NCI-H1105 (cell line): ENCODE results near the gene CAMK1G.

ENCODE experiments used
- DNase-seq: peaks from one replicate; lab custom pipeline; 2025; lab: John Stamatoyannopoulos, UW

The CAMK1G gene

DNA sequence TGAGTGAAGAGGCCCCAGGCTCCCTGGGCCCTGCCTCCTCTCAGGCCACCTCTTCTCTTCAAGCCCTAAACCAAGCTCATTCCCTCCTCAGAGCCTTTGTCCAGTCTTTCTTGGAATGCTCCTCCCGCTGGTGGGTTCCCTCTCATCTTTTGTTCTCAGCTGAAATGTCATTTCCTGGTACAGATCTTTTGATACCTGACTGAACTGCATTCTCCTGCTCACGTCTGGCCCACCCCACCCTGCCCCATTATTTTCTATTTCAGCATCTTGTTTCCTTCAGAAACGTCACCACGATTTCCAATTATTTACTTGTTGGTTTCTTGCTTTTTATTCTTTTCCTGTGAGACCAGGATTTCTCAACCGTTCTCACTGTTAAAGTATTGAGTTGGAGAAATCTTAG is 52.3 kb downstream of the CAMK1G start:
- DNase-seq, result no peak

DNA sequence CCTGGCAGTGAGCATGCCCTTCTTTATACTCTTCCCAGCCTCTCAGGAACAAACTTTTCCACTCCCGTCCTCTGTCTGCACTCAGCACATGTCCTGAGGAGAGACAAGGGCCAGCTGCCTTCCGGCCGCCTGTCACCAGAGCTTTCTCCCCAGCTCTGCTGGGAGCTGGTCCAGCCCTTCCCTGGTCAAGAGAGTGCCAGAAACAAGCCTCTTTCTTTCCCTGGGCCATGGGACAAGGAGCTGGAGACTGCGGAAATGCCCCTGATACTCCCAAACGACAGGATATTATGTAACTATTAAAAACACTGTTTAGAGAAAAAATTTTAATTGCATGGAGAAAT is 58.3 kb downstream of the CAMK1G start:
- no peak for DNase-seq

DNA sequence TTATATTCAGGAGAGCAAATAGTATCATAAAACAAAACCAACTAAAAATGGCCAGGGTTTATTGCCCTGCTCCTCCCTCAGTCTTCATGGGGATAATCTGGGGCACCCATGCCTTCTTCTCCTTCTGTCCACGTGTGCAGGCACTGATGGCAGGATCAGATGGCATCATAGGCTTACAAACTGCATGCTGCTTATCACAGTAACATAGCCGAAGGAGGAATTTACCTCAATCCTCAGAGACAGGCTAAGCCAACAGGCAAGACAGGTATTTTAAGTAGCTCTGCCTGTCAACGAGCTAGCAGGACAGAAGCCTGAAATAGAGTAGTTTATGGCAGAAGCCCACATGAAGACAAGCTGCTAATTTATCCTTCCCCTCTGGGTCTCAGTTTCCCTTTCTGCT is 59.3 kb downstream of the CAMK1G start:
- no peak for DNase-seq

- DNase-seq, result no peak
Observed at GRCh38 chr1:209643285-209644020, 59.9 kb downstream of the CAMK1G start.

DNA sequence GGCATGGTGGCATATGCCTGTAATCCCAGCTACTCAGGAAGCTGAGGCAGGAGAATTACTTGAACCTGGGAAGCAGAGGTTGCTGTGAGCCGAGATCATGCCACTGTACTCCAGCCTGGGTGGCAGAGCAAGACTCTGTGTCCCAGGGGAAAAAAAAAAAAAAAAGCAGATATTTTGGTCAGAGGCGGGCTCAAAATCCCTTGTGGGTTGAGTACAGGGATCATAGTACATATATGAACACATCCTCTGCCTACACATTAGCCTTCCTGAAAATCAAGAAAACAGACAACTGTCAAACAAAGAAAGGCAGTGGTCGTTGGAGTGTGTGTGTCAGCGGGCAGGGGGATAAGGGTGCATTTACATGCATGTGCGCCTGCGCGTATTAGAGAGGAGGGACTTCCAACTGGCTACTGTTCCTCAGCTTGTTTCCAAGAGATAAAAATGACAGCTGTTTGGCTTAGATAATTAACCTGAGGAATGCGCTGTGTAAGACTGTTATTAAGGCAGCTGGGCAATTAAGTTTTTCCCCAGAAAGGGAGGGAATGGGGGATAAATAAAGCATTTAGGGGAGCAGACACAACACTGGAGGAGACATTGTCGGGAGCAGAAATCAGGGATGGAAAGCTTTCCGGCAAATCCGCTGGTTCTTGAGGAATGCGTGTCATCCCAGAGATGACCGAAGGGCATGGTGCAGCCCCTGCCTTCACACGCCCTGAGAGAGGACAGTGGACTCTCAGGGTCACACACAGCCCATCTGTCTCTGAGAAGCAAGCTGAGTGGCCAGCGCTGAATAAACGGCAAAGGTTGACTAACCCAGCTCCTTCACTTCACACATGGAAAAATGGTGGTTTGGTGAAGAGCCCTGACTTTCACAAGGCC is 62.3 kb downstream of the CAMK1G start:
- no peak for DNase-seq

GRCh38 chr1:209646558-209646957 is 63.0 kb downstream of the CAMK1G start:
- DNase-seq, result no peak

- no peak for DNase-seq
Observed at GRCh38 chr1:209647156-209647555, 63.6 kb downstream of the CAMK1G start.

DNA sequence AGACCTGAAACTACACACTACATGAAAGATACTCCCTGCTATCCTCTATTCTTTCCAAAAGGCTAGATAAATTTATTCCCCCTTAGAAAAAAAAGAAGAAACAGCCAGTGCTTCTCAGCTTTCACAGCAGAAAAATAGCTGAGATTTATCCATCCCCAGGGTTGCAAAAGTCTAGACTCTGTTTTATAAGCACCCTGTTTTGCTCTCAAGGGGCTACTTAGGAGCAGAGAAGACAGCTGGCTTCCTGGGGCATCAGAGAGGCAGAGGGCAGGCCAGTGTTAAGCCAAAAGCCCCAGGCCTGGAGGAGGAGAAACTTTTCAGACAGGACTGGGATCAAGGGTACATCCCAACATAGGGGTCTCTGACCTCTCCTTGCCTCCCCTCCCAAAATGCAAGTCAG is 64.8 kb downstream of the CAMK1G start:
- DNase-seq, result no peak

DNA sequence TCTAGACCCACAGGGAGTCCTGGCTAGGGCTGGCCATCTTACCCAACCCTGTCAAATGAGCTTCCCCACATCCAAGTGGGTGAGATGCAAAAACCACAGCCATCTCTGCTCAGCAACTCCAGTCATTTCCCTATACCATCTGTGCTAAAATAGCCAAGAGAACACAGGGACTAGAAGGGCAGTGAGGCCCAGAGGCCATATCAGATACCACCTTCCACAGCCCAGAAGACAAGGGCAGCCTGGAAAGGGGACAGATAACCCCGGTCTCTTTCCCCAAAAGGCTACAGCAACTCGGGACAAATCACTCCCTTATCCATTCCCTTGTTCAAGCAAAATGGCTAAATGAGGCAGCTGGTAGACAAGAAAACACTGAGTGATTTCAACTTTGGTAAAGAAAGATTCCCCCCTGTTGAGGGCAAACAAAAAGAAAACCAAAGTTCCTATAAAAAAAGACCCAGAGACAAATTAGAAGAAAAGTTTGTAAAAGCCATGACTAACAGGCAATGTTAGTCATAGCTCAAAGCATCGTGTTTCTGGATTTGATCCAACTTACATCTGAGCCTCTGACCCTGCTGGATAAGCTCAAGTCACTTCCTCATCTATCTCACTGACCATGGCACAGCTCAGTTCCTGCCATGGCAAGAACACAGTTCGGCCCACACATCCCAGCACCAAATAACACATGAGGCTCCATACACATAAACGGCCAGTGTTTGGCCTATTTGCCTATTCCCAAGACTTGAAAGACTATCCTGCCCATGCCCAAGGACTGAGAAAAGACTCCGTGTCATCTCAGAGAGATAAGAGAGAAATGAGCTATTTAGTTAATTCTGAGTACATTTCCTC is 65.6 kb downstream of the CAMK1G start:
- no peak for DNase-seq

DNA sequence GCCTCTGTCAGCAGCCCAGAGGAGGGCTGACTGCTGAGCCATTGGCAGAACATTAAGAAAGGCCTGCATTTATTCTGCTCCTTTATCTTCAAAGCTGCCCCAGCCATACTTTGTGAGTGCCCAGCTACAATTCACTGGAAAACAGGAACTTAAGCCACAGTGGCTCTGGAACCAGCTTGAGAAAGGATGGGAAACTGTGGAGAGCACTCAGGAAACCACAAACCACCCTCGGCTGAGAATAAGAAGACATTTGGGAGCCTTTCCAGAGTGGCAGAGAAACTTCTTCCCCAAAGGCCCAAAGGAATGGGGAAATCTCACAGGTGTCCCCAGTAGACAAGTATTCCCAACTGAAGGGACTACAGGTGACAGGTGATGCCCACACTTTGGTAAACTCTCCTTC is 66.9 kb downstream of the CAMK1G start:
- no peak for DNase-seq

DNA sequence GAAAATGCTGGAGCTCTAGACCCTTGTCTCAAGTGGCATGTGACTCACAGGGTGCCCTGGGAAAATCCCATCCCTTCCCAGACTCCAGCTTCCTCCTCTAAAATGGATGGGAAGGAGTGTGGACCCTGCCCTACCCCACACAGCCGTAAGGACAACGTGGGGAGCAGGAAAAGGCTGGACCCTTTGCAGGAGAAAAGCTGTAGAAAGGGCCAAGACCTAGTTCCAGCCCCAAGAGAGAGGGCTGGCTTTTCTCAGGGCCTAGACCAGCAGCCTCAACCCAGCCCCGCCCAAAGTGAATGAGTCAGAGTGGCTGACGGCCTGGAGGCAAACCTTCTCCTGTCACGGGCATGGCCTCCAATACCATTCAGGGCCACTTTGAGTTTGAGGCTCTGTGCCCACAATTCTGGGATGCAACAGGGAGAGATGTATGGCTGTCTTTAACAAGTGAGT is 67.6 kb downstream of the CAMK1G start:
- no peak for DNase-seq

- no peak for DNase-seq
Observed at GRCh38 chr1:209652121-209652735, 68.7 kb downstream of the CAMK1G start, which contains the start of gene LAMB3. Gene LAMB3, minus strand, starts transcription at chr1:209652425. Its CDS starts 1,481 bp downstream, at chr1:209650944.

GRCh38 chr1:209652873-209653401 is 69.4 kb downstream of the CAMK1G start:
- DNase-seq, result peak; percentile 89

GRCh38 chr1:209653915-209654351 is 70.4 kb downstream of the CAMK1G start:
- no peak for DNase-seq

GRCh38 chr1:209655411-209656231 is 72.1 kb downstream of the CAMK1G start:
- no peak for DNase-seq

DNA sequence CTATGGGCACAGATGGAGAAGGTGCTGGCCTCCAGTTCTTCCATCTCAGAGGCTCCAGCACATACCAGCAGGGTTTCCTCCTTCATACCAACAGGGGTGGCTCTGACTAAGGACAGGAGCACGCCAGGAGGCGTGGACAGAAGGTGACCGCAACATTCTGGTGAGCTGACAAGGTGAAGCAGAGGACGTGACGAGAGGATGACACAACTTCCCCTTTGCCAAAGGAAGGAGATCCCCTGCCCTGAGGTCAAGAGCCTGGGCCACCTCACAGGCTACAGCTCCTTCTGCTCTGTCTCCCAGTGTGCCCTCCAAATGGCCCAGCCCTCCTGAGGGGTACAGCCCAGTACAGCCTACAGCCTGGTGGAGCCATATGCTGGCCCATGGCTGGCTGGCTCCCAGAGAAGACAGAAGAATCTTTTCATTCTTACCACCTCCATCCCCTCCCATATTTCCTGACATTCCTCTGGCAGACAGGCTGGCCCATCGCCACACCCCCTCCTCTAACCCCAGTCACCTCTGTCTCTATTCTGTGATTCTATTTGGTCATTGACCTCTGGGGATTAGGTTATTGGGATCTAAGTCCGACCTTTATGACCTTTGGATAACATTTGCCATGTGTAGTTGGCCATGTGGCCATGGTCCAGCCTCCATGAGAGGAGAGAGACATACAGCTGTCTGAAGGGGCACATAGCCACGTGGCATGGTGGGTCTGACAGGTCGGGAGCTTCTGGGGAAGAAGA is 73.8 kb downstream of the CAMK1G start:
- DNase-seq, result no peak

- no peak for DNase-seq
Observed at GRCh38 chr1:209657918-209658317, 74.4 kb downstream of the CAMK1G start.

GRCh38 chr1:209659909-209660308 is 76.4 kb downstream of the CAMK1G start:
- no peak for DNase-seq

DNA sequence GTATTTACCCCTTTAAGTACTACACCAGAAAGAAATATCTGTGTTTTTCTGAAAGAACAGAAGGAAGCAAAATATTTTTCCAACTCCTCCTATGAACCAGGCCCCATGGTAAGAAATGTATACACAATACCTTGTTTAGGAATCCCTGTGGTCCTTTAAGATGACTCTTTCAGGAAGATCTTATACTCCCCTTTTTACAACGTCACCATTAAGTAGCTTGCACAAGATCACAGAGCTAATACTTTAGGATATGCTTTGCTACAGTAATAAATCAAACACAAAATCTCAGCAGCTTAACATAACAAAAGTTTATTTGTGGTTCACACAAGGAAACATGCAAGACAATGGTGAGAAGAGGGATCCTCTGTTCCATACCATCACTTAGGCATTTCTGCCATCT is 77.6 kb downstream of the CAMK1G start:
- no peak for DNase-seq

DNA sequence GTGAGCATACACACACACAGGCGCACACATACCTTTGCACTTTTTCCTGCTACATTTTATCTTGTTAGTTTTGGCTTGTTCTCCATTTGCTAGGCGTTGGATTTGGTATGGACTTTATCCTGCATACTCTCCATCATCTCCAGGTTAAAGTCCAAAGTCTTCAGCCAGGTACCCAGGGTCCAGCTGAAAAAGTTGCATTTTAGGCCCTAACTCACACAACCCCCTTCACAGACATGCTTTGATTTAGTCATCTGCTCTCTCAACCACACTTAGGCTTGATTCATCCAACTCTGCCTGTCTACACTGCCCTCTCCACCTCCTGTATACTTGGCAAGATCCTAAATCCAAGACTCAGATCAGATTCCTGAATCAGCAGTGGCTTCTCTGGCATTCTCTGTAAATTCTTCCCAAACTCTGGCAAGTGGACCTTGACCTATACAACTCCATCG is 79.4 kb downstream of the CAMK1G start:
- DNase-seq, result no peak
